Amniotic stem cell (primary cell): Measurements from ENCODE around the gene GMPR.

Experiments
- DNase-seq: peaks from one replicate; lab custom pipeline; 2025; lab: John Stamatoyannopoulos, UW

GMPR gene

GRCh38 chr6:16238057-16238962, at the start of gene GMPR:
TSS of gene GMPR (plus strand) at chr6:16238587. CDS start at chr6:16238694, 107 bp downstream.
- peak; percentile 36 for DNase-seq

- no peak for DNase-seq
These were observed 48.2 kb upstream of the GMPR start for GRCh38 chr6:16190214-16190613.

DNA sequence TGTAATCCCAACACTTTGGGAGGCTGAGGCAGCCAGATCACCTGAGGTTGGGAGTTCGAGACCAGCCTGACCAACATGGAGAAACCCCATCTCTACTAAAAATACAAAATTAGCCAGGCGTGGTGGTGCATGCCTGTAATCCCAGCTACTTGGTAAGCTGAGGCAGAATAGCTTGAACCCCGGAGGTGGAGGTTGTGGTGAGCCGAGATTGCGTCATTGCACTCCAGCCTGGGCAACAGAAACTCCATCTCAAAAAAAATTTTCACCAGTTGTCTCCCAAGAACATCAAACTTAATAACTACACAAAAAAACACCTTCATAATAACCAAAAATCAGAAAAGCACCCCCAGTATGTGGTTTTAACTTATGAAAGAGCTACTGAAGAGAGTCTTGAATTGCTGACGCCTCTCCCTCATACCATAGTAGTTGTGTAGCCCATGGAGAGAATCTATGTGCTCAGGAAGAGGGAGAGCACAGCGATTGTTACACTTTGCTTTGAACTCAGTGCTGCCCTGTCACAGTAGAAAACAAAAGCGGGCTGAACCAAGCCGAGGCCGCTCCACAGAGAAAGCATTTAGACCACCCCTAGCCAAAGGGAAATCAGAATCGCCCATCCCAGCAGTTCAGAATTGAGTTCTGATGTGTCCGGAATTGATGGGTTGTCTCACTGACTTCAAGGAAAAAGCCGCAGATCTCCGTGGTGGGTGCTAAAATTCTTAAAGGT, 42.0 kb upstream of the GMPR start:
- no peak for DNase-seq

GRCh38 chr6:16196984-16197546, 41.3 kb upstream of the GMPR start:
- no peak for DNase-seq

- DNase-seq = no peak
These were observed 40.2 kb upstream of the GMPR start for GRCh38 chr6:16198061-16198705.

DNA sequence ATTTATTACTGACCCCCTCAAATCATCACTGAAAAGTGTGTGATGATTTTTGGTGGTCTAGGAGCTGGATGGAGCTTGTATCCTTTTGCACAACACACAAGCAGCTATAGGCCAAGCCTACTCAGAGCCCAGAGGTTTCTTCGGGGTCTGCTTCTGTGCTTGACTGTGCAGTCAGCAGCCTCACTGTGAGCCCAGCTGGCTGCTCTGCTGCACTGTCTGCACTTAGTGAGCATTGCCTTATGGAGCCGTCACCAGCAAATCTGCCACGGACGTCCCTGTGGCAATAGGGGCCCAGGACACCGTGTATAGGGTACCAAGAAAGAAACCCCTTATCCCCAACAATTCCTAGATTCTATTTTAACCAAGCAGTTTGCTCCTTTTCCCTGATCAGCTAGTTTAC, 38.6 kb upstream of the GMPR start:
- DNase-seq = no peak

- DNase-seq = no peak
These were observed 38.0 kb upstream of the GMPR start for GRCh38 chr6:16200321-16200883.

DNA sequence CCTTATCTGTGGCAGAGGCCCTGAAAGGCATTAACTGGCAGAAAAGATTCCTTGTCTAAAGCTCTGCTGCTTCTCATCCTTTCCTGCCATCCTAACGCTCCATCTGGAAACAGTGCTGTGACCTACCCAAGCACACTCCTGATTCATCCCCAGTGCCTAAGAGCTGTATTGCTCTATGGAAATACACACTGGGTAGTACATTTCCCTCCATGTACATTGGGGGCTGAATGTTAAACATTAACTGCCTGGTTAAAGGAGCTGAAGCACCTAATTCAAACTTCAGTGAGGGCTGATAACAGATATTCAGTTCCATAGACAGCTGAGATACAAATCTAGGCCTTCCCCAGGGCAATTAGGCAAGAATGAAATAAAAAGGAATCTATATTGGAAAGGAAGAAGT, 36.7 kb upstream of the GMPR start:
- no peak for DNase-seq

- DNase-seq = no peak
These were observed 33.6 kb upstream of the GMPR start for GRCh38 chr6:16204653-16205376.

DNA sequence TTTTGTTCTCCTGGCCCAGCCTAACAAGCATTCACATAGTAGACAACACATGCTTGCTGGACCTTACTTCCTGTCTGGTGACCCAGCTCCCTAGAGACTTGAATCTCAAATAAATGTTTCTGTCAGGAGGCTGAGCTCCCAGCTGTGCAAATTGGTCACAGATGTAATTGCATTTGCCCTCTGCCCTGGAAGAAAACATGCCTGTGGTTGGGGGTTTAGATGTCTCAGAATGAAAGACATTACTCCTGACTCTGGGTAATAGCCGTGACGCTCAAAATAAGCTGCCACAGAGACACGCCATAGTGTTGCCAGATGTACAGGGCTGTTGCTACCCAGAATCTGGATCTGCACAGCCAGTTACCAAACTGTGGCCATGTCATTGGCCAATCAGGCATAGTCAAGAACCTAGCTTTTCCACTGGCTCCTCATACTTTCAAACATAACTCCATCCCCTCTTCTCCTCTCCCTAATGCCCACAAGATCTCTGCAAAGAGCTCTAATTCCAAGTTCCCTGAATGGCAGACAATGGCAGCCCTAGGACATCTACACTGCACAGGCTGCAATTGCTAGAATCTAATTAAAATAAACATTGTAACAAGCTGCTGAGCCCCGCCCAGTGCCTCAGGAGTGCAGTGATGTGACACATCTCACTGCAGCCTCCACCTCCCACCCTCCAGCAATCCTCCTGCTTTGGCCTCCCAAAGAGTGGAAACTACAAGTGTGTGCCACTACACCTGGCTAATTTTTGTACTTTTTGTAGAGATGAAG, 32.8 kb upstream of the GMPR start:
- peak; percentile 80 for DNase-seq

GRCh38 chr6:16206595-16207037, 31.8 kb upstream of the GMPR start:
- DNase-seq = peak; percentile 66

DNA sequence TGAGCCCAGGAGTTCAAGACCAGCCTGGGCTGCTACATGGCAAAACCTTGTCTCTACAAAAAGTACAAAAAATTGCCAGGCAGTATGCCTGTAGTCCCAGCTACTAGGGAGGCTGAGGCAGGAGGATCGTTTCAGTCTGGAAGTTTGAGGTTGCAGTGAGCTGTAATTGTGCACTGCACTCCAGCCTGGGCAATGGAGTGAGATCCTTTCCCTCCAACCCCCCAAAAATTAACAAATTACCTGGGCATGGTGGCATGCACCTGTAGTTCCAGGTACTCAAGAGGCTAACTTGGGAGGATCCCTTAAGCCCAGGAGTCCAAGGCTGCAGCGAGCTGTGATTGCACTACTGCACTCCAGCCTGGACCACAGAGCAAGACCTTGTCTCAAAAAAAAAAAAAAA, 29.4 kb upstream of the GMPR start:
- DNase-seq = no peak

- DNase-seq = no peak
These were observed 28.8 kb upstream of the GMPR start for GRCh38 chr6:16209539-16209938.

- no peak for DNase-seq
These were observed 26.1 kb upstream of the GMPR start for GRCh38 chr6:16212276-16212675.

DNA sequence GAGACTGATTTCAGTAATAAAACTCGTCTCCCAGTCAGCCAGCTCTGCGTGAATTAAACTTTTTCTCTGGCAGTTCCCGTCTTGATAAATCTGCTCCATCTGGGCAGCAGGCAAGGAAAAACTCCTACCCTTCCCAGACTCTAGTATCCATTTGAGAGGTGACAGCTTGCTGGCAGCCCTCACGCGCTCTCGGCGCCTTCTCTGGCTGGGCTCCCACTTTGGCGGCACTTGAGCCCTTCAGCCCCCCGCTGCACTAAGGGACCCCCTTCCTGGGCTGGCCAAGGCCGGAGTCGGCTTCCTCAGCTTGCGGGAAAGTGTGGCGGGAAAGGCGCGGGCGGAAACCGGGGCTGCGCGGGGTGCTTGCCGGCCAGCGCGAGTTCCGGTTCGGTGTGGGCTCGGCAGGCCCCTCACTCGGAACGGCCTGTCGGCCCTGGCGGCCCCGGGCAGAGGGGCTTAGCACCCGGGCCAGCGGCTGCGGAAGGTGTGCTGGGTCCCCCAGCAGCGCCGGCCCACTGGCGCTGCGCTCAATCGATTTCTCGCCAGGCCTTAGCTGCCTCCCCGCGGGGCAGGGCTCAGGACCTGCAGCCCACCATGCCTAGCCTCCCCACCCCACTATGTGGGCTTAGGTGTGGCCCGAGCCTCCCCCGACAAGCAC, 21.8 kb upstream of the GMPR start:
- no peak for DNase-seq

GRCh38 chr6:16217156-16217721, 21.1 kb upstream of the GMPR start:
- DNase-seq = no peak

DNA sequence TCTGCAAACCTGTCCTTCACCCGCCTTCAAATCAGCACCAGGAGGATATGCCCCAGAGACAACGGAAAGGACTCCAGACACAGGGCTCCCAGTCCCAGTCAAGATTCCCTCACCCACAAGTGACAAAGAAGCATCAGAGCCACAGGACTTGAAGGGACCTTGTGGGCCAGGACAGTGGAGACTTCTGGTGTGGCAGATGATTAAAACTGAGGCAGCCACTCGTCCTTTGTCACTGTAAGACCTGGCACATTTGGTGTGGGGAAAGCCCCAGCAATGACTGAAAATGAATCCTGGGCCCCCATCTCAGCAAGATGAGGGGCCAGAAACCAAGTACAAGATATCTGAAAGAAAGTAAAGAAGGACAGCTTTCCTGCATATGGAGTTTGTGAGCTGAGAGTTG, 15.6 kb upstream of the GMPR start:
- DNase-seq = no peak

GRCh38 chr6:16223362-16223761, 15.0 kb upstream of the GMPR start:
- DNase-seq = no peak

GRCh38 chr6:16224409-16224808, 14.0 kb upstream of the GMPR start:
- no peak for DNase-seq
